CD4-positive, alpha-beta T cell treated with Interleukin-4 for 1 hour (primary cell): ENCODE data around the gene CCL2.
"Not testable (repeated sequence)": the region's sequence is repeated elsewhere in the genome, so short reads cannot be mapped to it uniquely, and the experiment has no call there.

Experiments used
- DNase-seq, 2 donors: peaks; one replicate each; pipeline ENCODE4 v3.0.0-alpha.2; 2020 to 2022

CCL2 gene

GRCh38 chr17:34254651-34255380 lies at the start of gene CCL2:
TSS of gene CCL2 (plus strand) at chr17:34255285. CDS start at chr17:34255350, 65 bp downstream.
- no peak for DNase-seq

- no peak for DNase-seq
These were observed 49.7 kb upstream of the CCL2 start for GRCh38 chr17:34205401-34205800.

- DNase-seq: no peak
These were observed 48.5 kb upstream of the CCL2 start for GRCh38 chr17:34206569-34206968.

- DNase-seq: no peak
These were observed 47.5 kb upstream of the CCL2 start for GRCh38 chr17:34207572-34207971.

- no peak for DNase-seq
These were observed 36.3 kb upstream of the CCL2 start for GRCh38 chr17:34218748-34219147.

- DNase-seq: no peak
These were observed 35.7 kb upstream of the CCL2 start for GRCh38 chr17:34219405-34219804.

GRCh38 chr17:34220045-34220751 lies 34.9 kb upstream of the CCL2 start:
- no peak for DNase-seq

- no peak for DNase-seq
These were observed 34.2 kb upstream of the CCL2 start for GRCh38 chr17:34220752-34221395.

GRCh38 chr17:34221411-34221810 lies 33.7 kb upstream of the CCL2 start:
- DNase-seq: no peak

- DNase-seq: no peak
These were observed 32.2 kb upstream of the CCL2 start for GRCh38 chr17:34222722-34223497.

GRCh38 chr17:34225046-34225445 lies 30.0 kb upstream of the CCL2 start:
- DNase-seq: no peak

GRCh38 chr17:34226011-34226743 lies 28.9 kb upstream of the CCL2 start:
- DNase-seq: no peak

GRCh38 chr17:34226744-34227034 lies 28.4 kb upstream of the CCL2 start:
- no peak for DNase-seq

- DNase-seq: not testable (repeated sequence)
These were observed 27.8 kb upstream of the CCL2 start for GRCh38 chr17:34227293-34227692.

- DNase-seq: no peak
These were observed 27.4 kb upstream of the CCL2 start for GRCh38 chr17:34227707-34228106.

GRCh38 chr17:34228781-34229180 lies 26.3 kb upstream of the CCL2 start:
- no peak for DNase-seq

GRCh38 chr17:34230342-34230741 lies 24.7 kb upstream of the CCL2 start:
- no peak for DNase-seq

GRCh38 chr17:34234616-34235015 lies 20.5 kb upstream of the CCL2 start:
- no peak for DNase-seq

- no peak for DNase-seq
These were observed 19.6 kb upstream of the CCL2 start for GRCh38 chr17:34235389-34236028.

- DNase-seq: no peak
These were observed 18.7 kb upstream of the CCL2 start for GRCh38 chr17:34236281-34236892.

- DNase-seq: no peak
These were observed 17.6 kb upstream of the CCL2 start for GRCh38 chr17:34237458-34237857.

- DNase-seq: no peak
These were observed 14.0 kb upstream of the CCL2 start for GRCh38 chr17:34241062-34241461.
